NCI-H446 (cell line): Measurements from ENCODE around the gene PRR15.

Experiments used
- DNase-seq, 2 experiments: peaks; one replicate each; lab custom pipeline; 2025; lab: John Stamatoyannopoulos, UW

Gene PRR15

DNA sequence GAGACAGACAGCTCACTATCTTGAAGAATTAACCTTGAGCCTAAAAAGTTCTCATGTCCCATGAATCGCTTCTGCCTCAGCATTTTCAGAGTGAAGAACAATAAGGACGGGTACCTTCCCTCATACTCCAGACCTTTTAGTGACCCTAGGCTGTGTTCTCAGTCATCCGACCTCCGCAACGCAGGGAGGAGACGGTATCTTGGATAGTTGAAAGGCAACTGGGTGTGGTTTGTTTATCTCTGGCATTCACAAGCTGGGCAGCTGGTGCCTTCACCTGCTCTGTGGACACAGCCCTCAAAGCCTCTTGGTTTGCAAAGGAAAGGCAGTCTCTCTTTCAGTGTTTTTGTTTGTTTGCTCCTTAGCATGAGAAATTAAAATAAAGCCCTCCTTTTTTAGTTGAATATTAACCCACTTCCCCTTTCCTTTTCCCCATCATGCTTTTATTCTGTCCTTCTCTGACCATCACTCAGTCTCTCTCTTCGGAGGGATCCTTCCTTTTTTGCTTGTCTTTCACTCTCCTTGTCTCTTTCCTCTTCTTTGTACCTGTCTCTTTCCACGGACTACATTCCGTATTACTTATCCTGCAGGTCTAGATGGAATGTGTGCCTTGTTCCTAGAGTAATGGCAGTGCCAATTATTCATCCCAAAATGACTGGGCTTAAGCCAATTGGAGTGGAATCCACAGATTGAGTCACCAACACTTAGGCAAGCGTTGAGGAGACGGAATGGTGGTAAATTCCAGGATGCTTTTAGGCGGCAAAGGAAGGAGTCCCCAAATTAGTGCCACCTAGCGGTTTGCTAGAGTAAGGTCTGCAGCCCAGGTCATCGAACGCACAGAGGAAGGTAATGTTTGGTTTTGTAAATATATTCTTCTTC is 45.8 kb downstream of the PRR15 start:
- DNase-seq, result peak in 1 of 2 experiments; percentile 17

DNA sequence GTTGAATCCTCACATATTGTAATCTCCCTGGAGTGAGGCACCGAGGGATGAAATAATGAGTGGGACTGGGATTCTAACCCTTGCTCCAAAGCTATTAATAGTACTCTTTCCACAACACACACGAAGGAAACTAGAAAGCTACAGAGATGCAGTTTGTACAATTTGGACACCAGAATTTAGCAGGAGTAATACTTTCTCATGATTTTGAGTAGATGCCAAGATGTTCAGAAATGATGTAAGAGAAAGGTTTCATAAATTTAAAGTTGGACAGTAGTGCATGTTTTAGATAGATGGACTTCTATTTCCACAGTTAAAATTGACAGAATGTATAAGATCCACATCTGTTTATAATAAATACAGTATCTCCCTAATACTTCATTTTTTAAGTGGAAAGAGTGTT is 46.5 kb downstream of the PRR15 start:
- DNase-seq, result no peak

DNA sequence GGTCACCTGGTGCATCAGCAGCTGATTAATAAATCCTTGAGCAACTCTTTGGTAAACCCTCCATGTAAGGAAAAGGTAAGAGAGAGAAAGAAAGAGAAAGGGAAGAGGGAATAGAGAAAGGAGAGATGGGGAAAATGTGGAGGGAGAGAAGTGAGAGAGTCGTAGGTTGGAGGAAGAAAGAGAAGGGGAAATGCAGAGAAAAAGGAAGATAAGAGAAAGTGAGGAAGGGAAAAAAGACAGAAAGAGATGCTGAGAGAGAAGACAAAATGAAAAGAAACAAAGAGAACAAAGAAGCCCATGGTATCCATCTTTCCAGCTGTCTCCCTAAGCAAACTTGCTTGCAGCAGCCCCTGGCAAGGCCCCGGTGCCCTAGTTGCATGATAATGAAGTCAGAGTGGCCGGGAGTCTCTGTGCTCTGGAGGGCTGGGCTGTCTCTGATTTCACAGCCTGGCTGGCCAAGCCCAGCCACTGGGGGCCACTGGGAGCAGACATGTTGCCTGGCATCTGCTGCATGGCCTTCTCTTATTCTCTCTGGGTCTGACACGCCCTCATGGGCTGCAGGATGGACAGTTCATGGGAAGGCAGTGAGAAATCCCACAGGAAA is 48.4 kb downstream of the PRR15 start:
- no peak for DNase-seq

DNA sequence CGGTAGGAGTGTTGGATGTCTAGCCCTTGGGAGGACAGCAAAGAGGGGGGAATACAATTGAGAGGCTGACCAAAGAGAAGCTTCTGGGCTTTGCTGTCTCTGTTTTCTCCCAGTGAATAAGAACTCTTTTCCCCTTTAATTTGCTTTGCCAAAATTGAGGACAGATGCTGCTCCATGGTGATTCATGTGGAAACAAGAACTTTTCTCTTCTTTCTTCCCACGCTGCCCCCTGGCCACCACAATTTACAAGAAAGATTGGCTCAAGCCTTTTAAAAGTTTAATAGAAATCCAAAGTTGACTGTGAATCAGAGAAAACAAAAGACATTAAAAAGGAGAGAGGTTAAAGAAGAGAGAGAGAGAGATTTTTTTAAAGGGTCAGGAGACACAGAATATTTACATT is 49.0 kb downstream of the PRR15 start:
- no peak for DNase-seq

DNA sequence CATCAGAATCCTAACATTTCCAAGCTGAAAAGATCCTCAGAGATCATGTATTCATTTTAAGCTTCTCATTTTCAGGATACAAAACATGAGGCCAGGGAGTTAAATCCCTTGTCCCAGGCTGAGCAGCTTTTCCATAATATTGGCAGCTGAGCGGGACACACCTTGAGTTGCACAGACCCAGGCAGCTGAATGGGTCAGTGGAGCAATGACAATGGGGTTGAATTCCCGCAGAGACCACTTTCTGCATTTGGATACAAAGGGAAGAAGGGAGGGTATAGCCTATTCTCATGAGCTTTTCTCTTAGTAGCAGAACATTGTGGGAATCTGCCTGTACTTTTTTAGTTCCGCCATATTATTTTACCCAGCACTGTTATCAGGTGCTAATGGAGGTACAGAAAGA is 49.5 kb downstream of the PRR15 start:
- no peak for DNase-seq

DNA sequence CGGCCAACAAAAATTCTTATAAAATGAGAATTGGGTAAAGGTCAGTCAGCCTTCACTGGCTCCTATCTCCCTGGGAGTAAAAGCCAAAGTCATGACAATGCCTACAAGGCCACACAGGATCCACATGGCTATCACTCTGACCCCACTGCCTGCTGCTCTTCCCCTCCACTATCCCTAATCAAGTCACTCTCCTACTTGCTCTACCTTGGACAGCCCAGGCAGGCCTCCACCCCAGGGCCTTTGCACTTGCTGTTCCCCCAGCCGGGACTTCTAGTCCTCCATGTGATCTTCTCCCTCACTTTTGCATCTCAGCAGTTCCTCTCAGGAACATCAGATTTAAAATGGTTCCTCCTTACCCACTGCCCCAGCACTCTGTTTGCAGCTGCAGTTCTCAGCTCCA is 50.6 kb downstream of the PRR15 start:
- no peak for DNase-seq
